ENCODE measurements around the gene SESTD1.
"Not testable (repeated sequence)": the region's sequence is repeated elsewhere in the genome, so short reads cannot be mapped to it uniquely, and the experiment has no call there.

Gene SESTD1

DNA sequence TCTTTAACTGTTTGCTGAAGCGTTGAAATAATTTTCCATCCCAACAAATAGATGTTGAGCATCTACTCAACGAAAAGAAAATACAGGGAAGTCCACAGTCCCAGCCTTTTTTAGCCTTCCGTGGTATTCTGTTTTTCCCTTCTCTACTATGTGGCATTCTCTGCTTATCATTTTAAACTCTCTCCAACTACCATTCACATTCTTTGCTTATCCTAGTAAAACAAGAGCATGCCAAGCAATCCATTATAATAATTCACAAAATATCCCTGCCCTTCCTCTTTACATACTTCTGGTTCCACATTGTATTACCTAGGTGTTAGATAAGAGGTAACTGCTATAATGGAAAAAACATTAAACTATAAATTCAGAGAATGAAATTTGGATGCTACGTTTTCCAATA, 1.6 kb upstream of the SESTD1 start:
- no peak for DNase-seq (ENCODE audit: low read depth in 4 of 4, low spot score in 1 of 4)

GRCh38 chr2:179265082-179265510, 464 bp upstream of the SESTD1 start:
- no peak for DNase-seq (ENCODE audit: low read depth in 4 of 4, low spot score in 1 of 4)

GRCh38 chr2:179263446-179264367, 925 bp downstream of the SESTD1 start:
- peak in 2 of 4 experiments; percentile 1 to 16 for DNase-seq (ENCODE audit: low read depth in 4 of 4, low spot score in 1 of 4)

GRCh38 chr2:179263015-179263414, 1.6 kb downstream of the SESTD1 start:
- no peak for DNase-seq (ENCODE audit: low read depth in 4 of 4, low spot score in 1 of 4)

- no peak for DNase-seq (ENCODE audit: low read depth in 4 of 4, low spot score in 1 of 4)
These were observed 2.5 kb downstream of the SESTD1 start for GRCh38 chr2:179262077-179262660.

DNA sequence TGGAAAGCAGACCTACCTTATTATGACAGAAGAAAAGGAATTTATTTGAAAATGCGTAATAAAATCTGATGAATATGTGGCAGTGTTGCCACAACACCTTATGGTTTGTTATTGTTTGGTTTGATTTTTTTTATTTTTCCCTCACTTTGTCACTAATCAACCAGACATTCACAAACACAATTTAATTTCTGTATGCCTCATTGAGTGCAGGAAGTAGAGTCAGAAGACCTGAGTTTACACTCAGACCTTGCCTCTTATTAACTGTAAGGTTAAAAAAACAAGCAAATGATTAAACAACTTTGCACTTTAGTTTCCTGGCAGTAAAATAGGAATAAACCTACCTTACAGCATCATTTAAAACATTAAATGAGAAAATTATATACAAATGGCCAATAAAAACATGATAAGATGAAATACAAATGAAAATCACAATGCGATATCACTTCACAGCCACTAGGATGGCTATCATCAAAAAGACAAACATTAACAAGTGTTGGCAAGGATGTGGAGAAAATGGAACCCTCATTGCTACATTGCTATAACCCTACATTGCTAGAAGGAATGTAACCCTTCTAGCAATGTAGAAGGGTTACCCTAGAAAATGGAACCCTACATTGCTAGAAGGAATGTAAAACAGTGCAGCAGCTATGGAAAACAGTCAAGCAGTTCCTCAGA, 3.3 kb downstream of the SESTD1 start:
- DNase-seq (ENCODE audit: low read depth in 4 of 4, low spot score in 1 of 4) = no peak

DNA sequence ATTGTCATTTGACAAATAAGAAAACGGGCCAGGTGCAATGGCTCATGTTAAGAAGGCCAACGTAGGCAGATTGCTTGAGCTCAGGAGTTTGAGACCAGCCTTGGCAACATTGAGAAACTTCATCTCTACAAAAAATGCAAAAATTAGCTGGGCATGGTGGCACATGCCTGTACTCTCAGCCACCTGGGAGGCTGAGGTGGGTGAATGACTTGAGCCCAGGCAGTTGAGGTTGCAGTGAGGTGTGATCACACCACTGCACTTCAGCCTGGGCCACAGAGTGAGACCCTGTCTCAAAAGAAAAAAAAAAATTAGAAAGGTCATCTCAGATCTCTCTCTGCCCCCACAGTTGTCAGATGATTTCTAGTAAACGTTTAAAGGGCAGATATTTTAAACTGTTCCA, 4.4 kb downstream of the SESTD1 start:
- DNase-seq (ENCODE audit: low read depth in 4 of 4, low spot score in 1 of 4) = no peak

DNA sequence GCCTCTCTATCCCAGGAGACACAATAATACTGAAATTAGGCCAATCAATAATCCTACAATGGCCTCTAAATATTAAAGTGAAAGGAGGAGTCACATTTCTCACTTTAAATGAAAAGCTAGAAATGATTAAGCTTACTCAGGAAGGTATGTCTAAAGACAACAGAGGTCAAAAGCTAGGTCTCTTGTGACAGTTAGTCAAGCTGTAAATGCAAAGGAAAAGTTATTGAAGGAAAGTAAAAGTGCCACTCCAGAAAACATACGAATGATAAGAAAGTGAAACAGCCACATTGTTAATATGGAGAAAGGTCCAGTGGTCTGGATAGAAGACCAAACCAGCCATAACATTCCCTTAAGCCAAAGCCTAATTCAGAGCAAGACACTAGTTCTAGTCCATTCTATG, 9.5 kb downstream of the SESTD1 start:
- no peak for DNase-seq (ENCODE audit: low read depth in 4 of 4, low spot score in 1 of 4)

GRCh38 chr2:179253226-179253625, 11.4 kb downstream of the SESTD1 start:
- DNase-seq (ENCODE audit: low read depth in 4 of 4, low spot score in 1 of 4) = no peak

DNA sequence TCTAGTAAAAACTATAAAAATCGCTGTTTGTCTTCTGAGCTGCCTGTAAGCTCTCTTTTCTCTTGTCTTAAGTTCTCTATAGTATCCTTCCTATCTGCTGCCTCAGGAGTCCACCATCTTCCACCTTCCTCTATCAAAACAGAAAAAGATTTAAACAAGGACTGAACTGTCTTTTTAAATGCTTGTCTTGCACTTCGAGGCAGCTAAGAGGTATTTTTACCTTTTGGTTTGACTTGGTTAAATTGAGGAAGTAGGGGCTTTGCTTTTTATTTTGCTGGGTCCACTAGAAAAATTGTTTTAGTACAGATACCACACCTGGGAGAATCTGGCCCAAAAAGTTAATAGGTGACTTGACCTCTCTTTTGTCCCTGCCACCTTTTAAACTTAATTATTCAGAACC, 12.2 kb downstream of the SESTD1 start:
- DNase-seq (ENCODE audit: low read depth in 4 of 4, low spot score in 1 of 4) = no peak

DNA sequence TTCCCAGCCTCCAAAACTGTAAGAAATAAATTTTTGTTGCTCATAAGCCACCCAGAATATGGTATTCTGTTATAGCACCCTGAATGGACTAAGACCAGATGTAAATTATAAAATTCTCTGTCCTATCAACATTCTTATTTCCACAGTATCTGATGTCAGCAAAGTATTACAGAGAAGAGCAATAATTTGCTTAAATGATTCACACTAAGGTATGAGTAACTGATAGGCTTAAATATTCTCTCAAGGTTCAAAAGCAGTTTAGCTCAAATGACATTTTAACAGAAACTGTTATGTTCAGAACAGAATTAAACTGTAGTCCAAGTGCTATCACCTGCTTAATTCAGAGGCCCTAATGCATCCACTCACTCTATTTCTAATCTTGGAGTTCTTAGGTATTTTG, 12.8 kb downstream of the SESTD1 start:
- no peak for DNase-seq (ENCODE audit: low read depth in 4 of 4, low spot score in 1 of 4)

- DNase-seq (ENCODE audit: low read depth in 4 of 4, low spot score in 1 of 4) = no peak
These were observed 13.7 kb downstream of the SESTD1 start for GRCh38 chr2:179250848-179251504.

- DNase-seq (ENCODE audit: low read depth in 4 of 4, low spot score in 1 of 4) = no peak
These were observed 14.5 kb downstream of the SESTD1 start for GRCh38 chr2:179250095-179250494.

GRCh38 chr2:179248024-179248348, 16.6 kb downstream of the SESTD1 start:
- DNase-seq (ENCODE audit: low read depth in 4 of 4, low spot score in 1 of 4) = no peak

GRCh38 chr2:179247318-179248023, 17.2 kb downstream of the SESTD1 start:
- no peak for DNase-seq (ENCODE audit: low read depth in 4 of 4, low spot score in 1 of 4)

DNA sequence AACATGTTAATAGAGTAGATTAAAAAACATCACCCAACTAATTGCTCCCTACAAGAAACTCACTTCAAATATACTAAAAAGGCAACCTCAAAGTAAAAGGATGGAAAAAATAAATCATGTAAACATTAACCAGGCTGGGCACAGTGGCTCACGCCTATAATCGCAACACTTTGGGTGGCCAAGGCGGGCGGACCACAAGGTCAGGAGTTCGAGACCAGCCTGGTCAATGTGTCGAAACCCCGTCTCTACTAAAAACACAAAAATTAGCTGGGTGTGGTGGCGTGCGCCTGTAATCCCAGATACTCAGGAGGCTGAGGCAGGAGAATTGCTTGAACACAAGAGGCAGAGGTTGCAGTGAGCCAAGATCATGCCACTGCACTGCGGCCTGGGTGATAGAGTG, 18.8 kb downstream of the SESTD1 start:
- not testable (repeated sequence) for DNase-seq (ENCODE audit: low read depth in 4 of 4, low spot score in 1 of 4)

DNA sequence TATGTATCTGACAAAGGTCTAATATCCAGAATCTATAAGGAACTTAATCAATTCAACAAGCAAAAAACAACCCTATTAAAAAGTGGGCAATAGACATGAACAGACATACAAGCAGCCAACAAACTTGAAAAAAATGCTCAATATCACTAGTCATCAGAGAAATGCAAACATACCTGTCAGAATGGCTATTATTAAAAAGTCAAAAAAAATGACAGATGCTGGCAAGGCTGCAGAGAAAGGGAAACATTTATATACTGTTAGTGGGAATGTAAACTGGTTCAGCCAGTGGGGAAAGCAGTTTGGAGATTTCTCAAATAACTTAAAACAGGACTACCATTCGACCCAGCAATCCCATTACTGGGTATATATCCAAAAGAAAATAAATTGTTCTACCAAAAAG, 21.6 kb downstream of the SESTD1 start:
- DNase-seq (ENCODE audit: low read depth in 4 of 4, low spot score in 1 of 4) = no peak

DNA sequence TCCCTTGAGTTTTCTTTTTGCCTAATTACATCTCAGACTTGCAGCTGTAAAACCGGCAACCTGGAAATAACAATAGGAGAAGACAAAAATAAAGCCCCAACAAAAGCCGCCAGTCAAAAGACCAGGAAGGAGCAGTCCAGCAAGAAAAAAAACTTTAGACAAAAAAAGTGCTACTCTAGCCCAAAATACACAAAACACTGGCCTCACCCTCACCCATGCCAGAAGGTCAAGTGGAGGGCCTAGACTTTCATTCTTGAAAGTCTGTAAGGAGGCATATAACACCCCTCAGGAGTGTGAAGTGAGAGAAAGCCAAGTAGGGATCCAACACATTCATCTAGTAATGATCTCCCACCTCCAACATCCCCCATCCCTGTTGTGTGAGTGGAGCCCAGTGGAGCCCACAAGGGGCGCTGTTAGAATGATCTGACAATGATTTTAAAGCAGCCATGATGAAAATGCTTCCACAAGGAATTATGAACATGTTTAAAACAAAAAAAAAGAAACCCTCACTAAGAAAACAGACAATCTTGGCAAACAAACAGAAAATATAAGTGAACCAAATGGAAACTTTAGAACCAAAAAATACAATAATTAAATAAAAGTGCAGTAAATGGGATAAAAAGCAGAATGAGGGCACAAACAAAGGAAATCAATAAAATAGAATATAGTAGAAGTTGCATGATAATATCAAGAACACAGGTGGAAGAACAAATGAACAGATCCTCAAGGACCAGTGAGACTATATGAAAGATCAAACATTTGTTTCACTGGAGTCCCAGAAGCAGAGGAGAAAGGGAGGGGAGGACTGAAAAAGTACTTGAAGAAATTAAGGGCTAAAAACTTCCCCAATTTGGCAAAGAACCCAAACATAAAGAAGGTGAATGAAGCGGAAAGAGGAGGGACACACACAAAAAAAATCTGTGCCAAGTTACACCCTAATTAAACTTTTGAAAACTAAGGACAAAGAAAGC, 23.9 kb downstream of the SESTD1 start:
- no peak for DNase-seq (ENCODE audit: low read depth in 4 of 4, low spot score in 1 of 4)

DNA sequence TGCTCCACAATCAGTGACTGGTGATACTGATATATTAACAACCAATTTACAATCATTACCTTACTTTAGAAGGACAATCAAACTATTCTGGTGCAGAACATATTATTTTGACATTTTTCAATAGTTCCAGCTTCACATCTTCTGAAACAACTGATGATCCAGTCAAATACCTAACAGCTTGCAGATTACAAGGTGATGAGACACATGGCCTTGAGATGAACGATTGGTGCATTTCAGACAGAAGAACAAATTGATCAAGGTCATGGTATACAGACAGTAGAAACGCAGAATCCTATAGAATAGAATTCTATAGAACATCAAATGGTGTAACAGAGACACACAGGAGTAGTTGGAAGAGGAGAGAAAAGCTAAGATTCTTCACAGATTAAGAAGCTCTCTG, 24.8 kb downstream of the SESTD1 start:
- no peak for DNase-seq (ENCODE audit: low read depth in 4 of 4, low spot score in 1 of 4)

DNA sequence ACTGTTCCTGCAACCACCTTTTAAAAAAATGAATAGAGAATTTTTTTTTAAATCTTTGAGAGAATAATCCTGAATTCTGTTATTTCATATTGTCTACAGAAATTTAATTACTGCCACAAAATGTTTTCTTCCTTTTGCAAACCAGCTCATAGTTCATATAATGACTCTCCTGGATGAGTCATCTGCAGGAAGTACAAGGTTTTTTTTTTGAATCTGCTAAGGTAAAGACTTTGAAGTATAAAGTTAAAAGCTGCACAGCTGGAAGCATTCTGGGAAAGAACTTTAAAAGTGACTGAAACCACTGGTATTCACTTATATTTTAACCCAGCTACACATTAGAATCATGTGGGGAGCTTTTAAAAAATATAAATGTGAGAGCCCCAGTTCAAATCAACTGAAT, 25.4 kb downstream of the SESTD1 start:
- no peak for DNase-seq (ENCODE audit: low read depth in 4 of 4, low spot score in 1 of 4)

Data from stimulated activated CD4-positive, alpha-beta T cell treated with anti-CD3 and anti-CD28 coated beads, Interleukin-1b, Interleukin-23, amount 100 ng/mL, for 24 hours (primary cell).